HepG2 (cell line): ENCODE results near the gene RASSF7. TPM values are rescaled to one million over a fixed set of nuclear protein-coding genes. Genes with fewer than 3 reads are reported as not detected.

Source experiments
- ATRX ChIP-seq: sonication (generic); formaldehyde crosslinking; IDR thresholded peaks from 2 replicates; pipeline ENCODE4 v1.4.0; 2020; ENCODE audit warnings: missing genetic modification reagents, borderline replicate concordance
- BHLHE40 ChIP-seq: IDR thresholded peaks from 2 replicates; pipeline ENCODE4 v1.6.1; 2011; ENCODE audit warnings: low read length, improper control_type of control experiment
- CBFB ChIP-seq: sonication (generic); formaldehyde crosslinking; IDR thresholded peaks from 2 replicates; pipeline ENCODE4 v1.4.0; 2020; ENCODE audit warnings: missing genetic modification reagents
- ERF ChIP-seq: IDR thresholded peaks from 2 replicates; pipeline ENCODE4 v1.6.1; 2018; ENCODE audit warnings: missing biosample characterization, missing genetic modification reagents
- FOSL1 ChIP-seq: sonication (generic); formaldehyde crosslinking; IDR thresholded peaks from 2 replicates; pipeline ENCODE4 v1.9.0; 2021; ENCODE audit warnings: missing genetic modification reagents, borderline replicate concordance
- HDAC6 ChIP-seq: fragments of 200-600 bp; sonication (generic); IDR thresholded peaks from 2 replicates; pipeline ENCODE4 v1.7.0; 2017; ENCODE audit warnings: mild to moderate bottlenecking, antibody characterized with exemption, low read length, low read depth
- KLF16 ChIP-seq, 2 experiments: sonication (generic) in 1 of 2; formaldehyde crosslinking in 1 of 2; IDR thresholded peaks; 2 replicates each; pipeline versions ENCODE4 v1.6.1 to v1.8.0; 2016 to 2023; ENCODE audit warnings: missing genetic modification reagents in 2 of 2, missing compliant biosample characterization in 1 of 2
- NR0B2 ChIP-seq: sonication (generic); formaldehyde crosslinking; IDR thresholded peaks from 2 replicates; pipeline ENCODE4 v1.4.0; 2020; ENCODE audit warnings: mild to moderate bottlenecking, missing genetic modification reagents
- RNF2 ChIP-seq: fragments of 450-650 bp; conservative IDR thresholded peaks from 2 replicates; pipeline ENCODE4 v1.6.1; 2016; ENCODE audit warnings: low read depth
- ZBTB38 ChIP-seq: sonication (generic); formaldehyde crosslinking; IDR thresholded peaks from 2 replicates; pipeline ENCODE4 v1.5.1; 2020; ENCODE audit warnings: mild to moderate bottlenecking, missing genetic modification reagents
- ZFP37 ChIP-seq: sonication (generic); formaldehyde crosslinking; IDR thresholded peaks from 2 replicates; pipeline ENCODE4 v1.4.0; 2020; ENCODE audit warnings: missing genetic modification reagents, borderline replicate concordance
- ZNF3 ChIP-seq: IDR thresholded peaks from 2 replicates; pipeline ENCODE4 v1.7.0; 2017; ENCODE audit warnings: inconsistent platforms
- ZNF431 ChIP-seq: sonication (generic); formaldehyde crosslinking; IDR thresholded peaks from 2 replicates; pipeline ENCODE4 v1.9.0; 2022; ENCODE audit warnings: missing genetic modification reagents, low read depth, mild to moderate bottlenecking, borderline replicate concordance
- ZNF530 ChIP-seq: sonication (generic); formaldehyde crosslinking; IDR thresholded peaks from 2 replicates; pipeline ENCODE4 v1.5.0; 2020; ENCODE audit warnings: low read depth, mild to moderate bottlenecking, missing genetic modification reagents
- ZNF816 ChIP-seq: sonication (generic); formaldehyde crosslinking; IDR thresholded peaks from 2 replicates; pipeline ENCODE4 v1.8.0; 2022; ENCODE audit warnings: missing genetic modification reagents, mild to moderate bottlenecking, borderline replicate concordance
- ZSCAN22 ChIP-seq: sonication (generic); formaldehyde crosslinking; IDR thresholded peaks from 2 replicates; pipeline ENCODE4 v1.4.0; 2020; ENCODE audit warnings: mild to moderate bottlenecking, missing genetic modification reagents
- polyA plus RNA-seq, 8 experiments: library from polyadenylated mRNA; depleted of rRNA in 3 of 8; stranded (reverse) in 7 of 8; unstranded in 1 of 8; fragments of >200 nt; fragmentation: Illumina TruSeq in 4 of 8; extraction: Trizol in 4 of 8; gene quantifications; 2 replicates each; pipeline versions ENCODE4 v1.2.1 to v1.2.3, GENCODE V29; 2011 to 2016; ENCODE audit warnings: low read depth in 4 of 8, missing spikeins in 1 of 8, mixed read lengths in 1 of 8; ENCODE audit not compliant: insufficient read depth in 1 of 8
- total RNA-seq, 5 experiments: library from RNA; depleted of rRNA; stranded (reverse); fragments of >200 nt; fragmentation: Illumina TruSeq; extraction: Trizol; gene quantifications; 2 replicates each; pipeline ENCODE4 v1.2.3, GENCODE V29; 2016; ENCODE audit warnings: low read depth in 1 of 5
- TF ChIP-seq, protein P1 (sequence below), 2 experiments: IDR thresholded peaks; 2 replicates each; pipeline ENCODE4 v1.6.1; 2011 to 2012; ENCODE audit warnings: low read length in 2 of 2, borderline replicate concordance in 1 of 2, low read depth in 1 of 2, mild to moderate bottlenecking in 1 of 2, moderate library complexity in 1 of 2
- TF ChIP-seq, protein P2 (sequence below): sonication (generic); formaldehyde crosslinking; IDR thresholded peaks from 2 replicates; pipeline ENCODE4 v1.4.0; 2020; ENCODE audit warnings: missing genetic modification reagents
- TF ChIP-seq, protein P3 (sequence below): sonication (generic); formaldehyde crosslinking; IDR thresholded peaks from 2 replicates; pipeline ENCODE4 v1.5.1; 2020; ENCODE audit warnings: mild to moderate bottlenecking, missing genetic modification reagents, moderate library complexity

Gene RASSF7
- total and polyA plus RNA-seq, 2 of the 13 experiments (the other 11 are each of a cell fraction or from before 2014, with no cell fraction given): 20.2 to 28.6 TPM

GRCh38 chr11:579830-580601 lies 19.2 kb downstream of the RASSF7 start (continued):
- TF ChIP-seq, protein P1, sequence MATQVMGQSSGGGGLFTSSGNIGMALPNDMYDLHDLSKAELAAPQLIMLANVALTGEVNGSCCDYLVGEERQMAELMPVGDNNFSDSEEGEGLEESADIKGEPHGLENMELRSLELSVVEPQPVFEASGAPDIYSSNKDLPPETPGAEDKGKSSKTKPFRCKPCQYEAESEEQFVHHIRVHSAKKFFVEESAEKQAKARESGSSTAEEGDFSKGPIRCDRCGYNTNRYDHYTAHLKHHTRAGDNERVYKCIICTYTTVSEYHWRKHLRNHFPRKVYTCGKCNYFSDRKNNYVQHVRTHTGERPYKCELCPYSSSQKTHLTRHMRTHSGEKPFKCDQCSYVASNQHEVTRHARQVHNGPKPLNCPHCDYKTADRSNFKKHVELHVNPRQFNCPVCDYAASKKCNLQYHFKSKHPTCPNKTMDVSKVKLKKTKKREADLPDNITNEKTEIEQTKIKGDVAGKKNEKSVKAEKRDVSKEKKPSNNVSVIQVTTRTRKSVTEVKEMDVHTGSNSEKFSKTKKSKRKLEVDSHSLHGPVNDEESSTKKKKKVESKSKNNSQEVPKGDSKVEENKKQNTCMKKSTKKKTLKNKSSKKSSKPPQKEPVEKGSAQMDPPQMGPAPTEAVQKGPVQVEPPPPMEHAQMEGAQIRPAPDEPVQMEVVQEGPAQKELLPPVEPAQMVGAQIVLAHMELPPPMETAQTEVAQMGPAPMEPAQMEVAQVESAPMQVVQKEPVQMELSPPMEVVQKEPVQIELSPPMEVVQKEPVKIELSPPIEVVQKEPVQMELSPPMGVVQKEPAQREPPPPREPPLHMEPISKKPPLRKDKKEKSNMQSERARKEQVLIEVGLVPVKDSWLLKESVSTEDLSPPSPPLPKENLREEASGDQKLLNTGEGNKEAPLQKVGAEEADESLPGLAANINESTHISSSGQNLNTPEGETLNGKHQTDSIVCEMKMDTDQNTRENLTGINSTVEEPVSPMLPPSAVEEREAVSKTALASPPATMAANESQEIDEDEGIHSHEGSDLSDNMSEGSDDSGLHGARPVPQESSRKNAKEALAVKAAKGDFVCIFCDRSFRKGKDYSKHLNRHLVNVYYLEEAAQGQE (IDR thresholded peaks at IDR 0.05; ENCODE audit: borderline replicate concordance in 1 of 2, low read depth in 1 of 2, low read length in 2 of 2): no peak
- TF ChIP-seq RNF2 (0 out of 2 replicates have a peak, but pooled peaks have one; percentile 32), ATRX (CRISPR knock-in tag) (no peak), ZSCAN22 (no peak), ZNF530 (CRISPR knock-in tag) (no peak), ZFP37 (CRISPR knock-in tag) (no peak), CBFB (CRISPR knock-in tag) (0 out of 2 replicates have a peak, but pooled peaks have one; percentile 18), ZNF3 (CRISPR knock-in tag) (no peak), KLF16 (CRISPR knock-in tag; IDR thresholded peaks at IDR 0.05) (no peak), HDAC6 (no peak), NR0B2 (peak; percentile 67; the same call in 1 of the 2 replicates), ERF (peak; percentile 24; the same call in 1 of the 2 replicates), ZNF816 (CRISPR knock-in tag) (no peak), ZBTB38 (no peak; the same call in 1 of the 2 replicates), ZNF431 (CRISPR knock-in tag) (no peak), BHLHE40 (peak; percentile 54; the same call in 1 of the 2 replicates), FOSL1 (CRISPR knock-in tag) (no peak)
- TF ChIP-seq, protein P2, sequence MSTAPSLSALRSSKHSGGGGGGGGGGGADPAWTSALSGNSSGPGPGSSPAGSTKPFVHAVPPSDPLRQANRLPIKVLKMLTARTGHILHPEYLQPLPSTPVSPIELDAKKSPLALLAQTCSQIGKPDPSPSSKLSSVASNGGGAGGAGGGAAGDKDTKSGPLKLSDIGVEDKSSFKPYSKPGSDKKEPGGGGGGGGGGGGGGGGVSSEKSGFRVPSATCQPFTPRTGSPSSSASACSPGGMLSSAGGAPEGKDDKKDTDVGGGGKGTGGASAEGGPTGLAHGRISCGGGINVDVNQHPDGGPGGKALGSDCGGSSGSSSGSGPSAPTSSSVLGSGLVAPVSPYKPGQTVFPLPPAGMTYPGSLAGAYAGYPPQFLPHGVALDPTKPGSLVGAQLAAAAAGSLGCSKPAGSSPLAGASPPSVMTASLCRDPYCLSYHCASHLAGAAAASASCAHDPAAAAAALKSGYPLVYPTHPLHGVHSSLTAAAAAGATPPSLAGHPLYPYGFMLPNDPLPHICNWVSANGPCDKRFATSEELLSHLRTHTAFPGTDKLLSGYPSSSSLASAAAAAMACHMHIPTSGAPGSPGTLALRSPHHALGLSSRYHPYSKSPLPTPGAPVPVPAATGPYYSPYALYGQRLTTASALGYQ (CRISPR knock-in tag): no peak
- TF ChIP-seq, protein P3, sequence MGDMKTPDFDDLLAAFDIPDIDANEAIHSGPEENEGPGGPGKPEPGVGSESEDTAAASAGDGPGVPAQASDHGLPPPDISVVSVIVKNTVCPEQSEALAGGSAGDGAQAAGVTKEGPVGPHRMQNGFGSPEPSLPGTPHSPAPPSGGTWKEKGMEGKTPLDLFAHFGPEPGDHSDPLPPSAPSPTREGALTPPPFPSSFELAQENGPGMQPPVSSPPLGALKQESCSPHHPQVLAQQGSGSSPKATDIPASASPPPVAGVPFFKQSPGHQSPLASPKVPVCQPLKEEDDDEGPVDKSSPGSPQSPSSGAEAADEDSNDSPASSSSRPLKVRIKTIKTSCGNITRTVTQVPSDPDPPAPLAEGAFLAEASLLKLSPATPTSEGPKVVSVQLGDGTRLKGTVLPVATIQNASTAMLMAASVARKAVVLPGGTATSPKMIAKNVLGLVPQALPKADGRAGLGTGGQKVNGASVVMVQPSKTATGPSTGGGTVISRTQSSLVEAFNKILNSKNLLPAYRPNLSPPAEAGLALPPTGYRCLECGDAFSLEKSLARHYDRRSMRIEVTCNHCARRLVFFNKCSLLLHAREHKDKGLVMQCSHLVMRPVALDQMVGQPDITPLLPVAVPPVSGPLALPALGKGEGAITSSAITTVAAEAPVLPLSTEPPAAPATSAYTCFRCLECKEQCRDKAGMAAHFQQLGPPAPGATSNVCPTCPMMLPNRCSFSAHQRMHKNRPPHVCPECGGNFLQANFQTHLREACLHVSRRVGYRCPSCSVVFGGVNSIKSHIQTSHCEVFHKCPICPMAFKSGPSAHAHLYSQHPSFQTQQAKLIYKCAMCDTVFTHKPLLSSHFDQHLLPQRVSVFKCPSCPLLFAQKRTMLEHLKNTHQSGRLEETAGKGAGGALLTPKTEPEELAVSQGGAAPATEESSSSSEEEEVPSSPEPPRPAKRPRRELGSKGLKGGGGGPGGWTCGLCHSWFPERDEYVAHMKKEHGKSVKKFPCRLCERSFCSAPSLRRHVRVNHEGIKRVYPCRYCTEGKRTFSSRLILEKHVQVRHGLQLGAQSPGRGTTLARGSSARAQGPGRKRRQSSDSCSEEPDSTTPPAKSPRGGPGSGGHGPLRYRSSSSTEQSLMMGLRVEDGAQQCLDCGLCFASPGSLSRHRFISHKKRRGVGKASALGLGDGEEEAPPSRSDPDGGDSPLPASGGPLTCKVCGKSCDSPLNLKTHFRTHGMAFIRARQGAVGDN (CRISPR knock-in tag): peak; percentile 91
